ENCODE results near the gene MAP2K5.

Gene MAP2K5

DNA sequence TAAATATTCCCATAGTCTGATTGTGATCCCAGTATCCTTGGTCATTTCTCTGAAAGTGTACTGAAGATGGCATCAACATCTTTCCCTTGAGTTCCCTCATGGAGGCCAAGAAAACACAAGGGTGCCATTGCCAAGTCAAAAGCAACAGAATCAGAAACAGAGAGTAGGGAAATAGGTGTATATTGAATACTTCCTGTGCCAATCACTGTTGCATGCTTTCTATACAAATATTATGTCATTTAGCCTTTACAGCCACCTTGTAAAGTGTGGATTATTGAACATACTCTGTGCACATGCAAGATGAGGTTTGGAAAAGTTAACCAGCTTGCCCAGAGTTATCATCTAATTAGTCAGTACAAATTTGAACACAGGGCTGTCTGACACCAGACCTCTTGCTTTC, 117.9 kb downstream of the MAP2K5 start:
- H3K36me3 ChIP-seq (ENCODE audit: control insufficient read depth in 2 of 2, insufficient read depth in 1 of 2, low read length in 2 of 2), result peaks cover 0 to 7% of the 10 kb centered on the region in 2 experiments; a peak in 2 of 3 replicates
- ChIA-PET POLR2A (no interaction called here), CTCF (no interaction called here)
- H3K4me1 ChIP-seq (ENCODE audit: control insufficient read depth, insufficient read depth, low read length), result no peaks in the 10 kb centered on the region
- H3K9me3 ChIP-seq (ENCODE audit: control insufficient read depth, insufficient read depth, low read depth, low read length), result peaks cover 2% of the 10 kb centered on the region; the same call in 1 of the 2 replicates
- TF ChIP-seq ZBTB17 (tag by site-specific recombination; IDR thresholded peaks at IDR 0.05) (peak; percentile 63), ZNF24 (tag by site-specific recombination; IDR thresholded peaks at IDR 0.05) (no peak)
- H3K27ac ChIP-seq (ENCODE audit: extremely low read depth, low read depth, low read length), result no peak overlapping the region
- no peak overlapping the region for H3K4me3 ChIP-seq (ENCODE audit: low read depth, low read length)

DNA sequence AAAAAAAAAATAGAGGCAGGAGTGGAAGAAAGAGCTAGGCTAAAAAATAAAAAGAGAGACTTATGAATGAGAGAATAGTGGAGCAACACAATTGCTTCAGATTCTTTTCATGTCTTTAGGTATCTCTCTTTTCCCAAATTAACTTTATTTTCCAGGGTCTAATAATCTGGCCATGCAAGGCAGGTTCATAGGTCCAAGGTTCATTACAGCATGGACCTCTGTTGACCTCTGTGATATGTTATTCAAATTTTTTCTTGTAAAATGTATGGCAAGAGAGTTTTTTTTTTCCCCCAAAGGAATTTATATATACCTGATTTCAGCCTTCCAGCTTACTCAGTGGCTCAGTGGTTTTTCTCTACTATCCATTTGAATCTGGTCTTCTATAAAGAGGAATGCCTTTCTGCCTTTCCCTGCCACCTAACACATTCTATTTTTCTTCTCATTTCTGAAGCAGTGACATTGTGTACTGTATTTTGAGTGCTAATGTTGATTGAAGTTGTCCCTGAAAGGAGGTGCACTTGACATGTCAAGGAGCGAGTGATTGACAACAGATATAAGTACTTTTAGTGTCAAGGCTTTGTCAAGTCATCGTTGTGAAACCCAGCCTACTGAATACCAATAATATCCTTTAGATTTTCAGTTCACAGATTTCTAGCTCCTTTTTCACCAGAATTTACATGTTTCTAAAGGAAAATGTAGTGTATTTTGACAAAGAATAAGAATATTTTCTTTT, 118.5 kb downstream of the MAP2K5 start:
- no peaks in the 10 kb centered on the region for H3K9me3 ChIP-seq (ENCODE audit: control insufficient read depth, insufficient read depth, low read depth, low read length)
- POLR2A ChIA-PET, result no interaction called here
- no peaks in the 10 kb centered on the region for H3K4me1 ChIP-seq (ENCODE audit: control insufficient read depth, insufficient read depth, low read length)
- CTCF ChIA-PET, result no interaction called here
- TF ChIP-seq SETDB1 (IDR thresholded peaks at IDR 0.05; ENCODE audit: insufficient read length, low read length), result no peak
- TF ChIP-seq, protein P1, sequence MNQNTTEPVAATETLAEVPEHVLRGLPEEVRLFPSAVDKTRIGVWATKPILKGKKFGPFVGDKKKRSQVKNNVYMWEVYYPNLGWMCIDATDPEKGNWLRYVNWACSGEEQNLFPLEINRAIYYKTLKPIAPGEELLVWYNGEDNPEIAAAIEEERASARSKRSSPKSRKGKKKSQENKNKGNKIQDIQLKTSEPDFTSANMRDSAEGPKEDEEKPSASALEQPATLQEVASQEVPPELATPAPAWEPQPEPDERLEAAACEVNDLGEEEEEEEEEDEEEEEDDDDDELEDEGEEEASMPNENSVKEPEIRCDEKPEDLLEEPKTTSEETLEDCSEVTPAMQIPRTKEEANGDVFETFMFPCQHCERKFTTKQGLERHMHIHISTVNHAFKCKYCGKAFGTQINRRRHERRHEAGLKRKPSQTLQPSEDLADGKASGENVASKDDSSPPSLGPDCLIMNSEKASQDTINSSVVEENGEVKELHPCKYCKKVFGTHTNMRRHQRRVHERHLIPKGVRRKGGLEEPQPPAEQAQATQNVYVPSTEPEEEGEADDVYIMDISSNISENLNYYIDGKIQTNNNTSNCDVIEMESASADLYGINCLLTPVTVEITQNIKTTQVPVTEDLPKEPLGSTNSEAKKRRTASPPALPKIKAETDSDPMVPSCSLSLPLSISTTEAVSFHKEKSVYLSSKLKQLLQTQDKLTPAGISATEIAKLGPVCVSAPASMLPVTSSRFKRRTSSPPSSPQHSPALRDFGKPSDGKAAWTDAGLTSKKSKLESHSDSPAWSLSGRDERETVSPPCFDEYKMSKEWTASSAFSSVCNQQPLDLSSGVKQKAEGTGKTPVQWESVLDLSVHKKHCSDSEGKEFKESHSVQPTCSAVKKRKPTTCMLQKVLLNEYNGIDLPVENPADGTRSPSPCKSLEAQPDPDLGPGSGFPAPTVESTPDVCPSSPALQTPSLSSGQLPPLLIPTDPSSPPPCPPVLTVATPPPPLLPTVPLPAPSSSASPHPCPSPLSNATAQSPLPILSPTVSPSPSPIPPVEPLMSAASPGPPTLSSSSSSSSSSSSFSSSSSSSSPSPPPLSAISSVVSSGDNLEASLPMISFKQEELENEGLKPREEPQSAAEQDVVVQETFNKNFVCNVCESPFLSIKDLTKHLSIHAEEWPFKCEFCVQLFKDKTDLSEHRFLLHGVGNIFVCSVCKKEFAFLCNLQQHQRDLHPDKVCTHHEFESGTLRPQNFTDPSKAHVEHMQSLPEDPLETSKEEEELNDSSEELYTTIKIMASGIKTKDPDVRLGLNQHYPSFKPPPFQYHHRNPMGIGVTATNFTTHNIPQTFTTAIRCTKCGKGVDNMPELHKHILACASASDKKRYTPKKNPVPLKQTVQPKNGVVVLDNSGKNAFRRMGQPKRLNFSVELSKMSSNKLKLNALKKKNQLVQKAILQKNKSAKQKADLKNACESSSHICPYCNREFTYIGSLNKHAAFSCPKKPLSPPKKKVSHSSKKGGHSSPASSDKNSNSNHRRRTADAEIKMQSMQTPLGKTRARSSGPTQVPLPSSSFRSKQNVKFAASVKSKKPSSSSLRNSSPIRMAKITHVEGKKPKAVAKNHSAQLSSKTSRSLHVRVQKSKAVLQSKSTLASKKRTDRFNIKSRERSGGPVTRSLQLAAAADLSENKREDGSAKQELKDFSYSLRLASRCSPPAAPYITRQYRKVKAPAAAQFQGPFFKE (tag by site-specific recombination; IDR thresholded peaks at IDR 0.05; ENCODE audit: borderline replicate concordance), result no peak
- TF ChIP-seq, protein P2, sequence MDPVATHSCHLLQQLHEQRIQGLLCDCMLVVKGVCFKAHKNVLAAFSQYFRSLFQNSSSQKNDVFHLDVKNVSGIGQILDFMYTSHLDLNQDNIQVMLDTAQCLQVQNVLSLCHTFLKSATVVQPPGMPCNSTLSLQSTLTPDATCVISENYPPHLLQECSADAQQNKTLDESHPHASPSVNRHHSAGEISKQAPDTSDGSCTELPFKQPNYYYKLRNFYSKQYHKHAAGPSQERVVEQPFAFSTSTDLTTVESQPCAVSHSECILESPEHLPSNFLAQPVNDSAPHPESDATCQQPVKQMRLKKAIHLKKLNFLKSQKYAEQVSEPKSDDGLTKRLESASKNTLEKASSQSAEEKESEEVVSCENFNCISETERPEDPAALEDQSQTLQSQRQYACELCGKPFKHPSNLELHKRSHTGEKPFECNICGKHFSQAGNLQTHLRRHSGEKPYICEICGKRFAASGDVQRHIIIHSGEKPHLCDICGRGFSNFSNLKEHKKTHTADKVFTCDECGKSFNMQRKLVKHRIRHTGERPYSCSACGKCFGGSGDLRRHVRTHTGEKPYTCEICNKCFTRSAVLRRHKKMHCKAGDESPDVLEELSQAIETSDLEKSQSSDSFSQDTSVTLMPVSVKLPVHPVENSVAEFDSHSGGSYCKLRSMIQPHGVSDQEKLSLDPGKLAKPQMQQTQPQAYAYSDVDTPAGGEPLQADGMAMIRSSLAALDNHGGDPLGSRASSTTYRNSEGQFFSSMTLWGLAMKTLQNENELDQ (tag by site-specific recombination; IDR thresholded peaks at IDR 0.05; ENCODE audit: low read depth), result no peak
- TF ChIP-seq ZNF366 (tag by site-specific recombination; conservative IDR thresholded peaks at IDR 0.05), result no peak
- no peak for TF ChIP-seq ZNF16 (tag by site-specific recombination; IDR thresholded peaks at IDR 0.05; ENCODE audit: low read depth)
- no peak for TF ChIP-seq OVOL3 (tag by site-specific recombination; IDR thresholded peaks at IDR 0.05)
- TF ChIP-seq ZNF768 (tag by site-specific recombination; IDR thresholded peaks at IDR 0.05), result no peak
- TF ChIP-seq ZNF514 (tag by site-specific recombination; IDR thresholded peaks at IDR 0.05), result no peak
- no peak overlapping the region for H3K4me3 ChIP-seq (ENCODE audit: low read depth, low read length)
- H3K27ac ChIP-seq (ENCODE audit: extremely low read depth, low read depth, low read length), result no peak overlapping the region
- H3K36me3 ChIP-seq (ENCODE audit: control insufficient read depth in 2 of 2, insufficient read depth in 1 of 2, low read length in 2 of 2), result peaks cover 0 to 6% of the 10 kb centered on the region in 2 experiments; a peak in 2 of 3 replicates

DNA sequence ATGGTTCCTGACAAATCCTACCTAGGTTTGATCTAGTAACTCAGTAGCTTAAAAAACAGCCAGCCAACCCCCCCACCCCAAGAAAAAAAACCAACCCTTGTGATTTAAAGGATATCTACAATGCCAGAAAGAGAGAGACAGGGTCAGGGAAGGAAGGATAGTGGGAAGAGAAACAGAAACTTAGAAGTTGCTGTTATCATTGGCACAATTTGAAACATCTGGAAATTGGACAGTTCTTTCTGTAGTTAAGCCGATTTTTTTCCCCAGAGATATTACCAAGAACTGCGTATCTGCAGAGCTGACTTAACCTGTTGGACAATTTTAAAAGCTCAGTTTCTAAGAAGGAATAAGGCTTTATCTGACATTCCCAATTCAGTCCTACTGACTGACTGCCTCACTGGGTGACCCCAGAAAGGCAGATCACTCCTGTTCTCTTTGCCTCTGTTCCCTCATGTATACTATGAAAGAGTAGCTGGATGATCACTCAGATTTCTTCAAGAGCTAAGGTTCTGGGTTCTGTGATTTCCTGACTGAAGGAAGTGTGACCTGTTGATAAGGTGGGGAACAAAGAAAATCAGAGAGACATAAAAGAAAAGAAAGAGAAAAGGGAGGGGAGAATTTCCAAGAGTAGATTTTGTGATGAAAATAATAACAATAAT, 128.3 kb downstream of the MAP2K5 start:
- TF ChIP-seq ZNF10 (tag by site-specific recombination; IDR thresholded peaks at IDR 0.05) (no peak), ZNF677 (tag by site-specific recombination; IDR thresholded peaks at IDR 0.05) (peak; percentile 79), SCRT2 (tag by site-specific recombination; IDR thresholded peaks at IDR 0.05) (no peak)
- POLR2A ChIA-PET, result no interaction called here

More for the DNA sequence above, 128.3 kb downstream of the MAP2K5 start:
- H3K4me3 ChIP-seq (ENCODE audit: low read depth, low read length), result no peak overlapping the region
- H3K36me3 ChIP-seq (ENCODE audit: control insufficient read depth in 2 of 2, insufficient read depth in 1 of 2, low read length in 2 of 2), result no peaks in the 10 kb centered on the region; a peak in 1 of 3 replicates
- H3K4me1 ChIP-seq (ENCODE audit: control insufficient read depth, insufficient read depth, low read length), result no peaks in the 10 kb centered on the region
- CTCF ChIA-PET, result interaction anchor here (0.7 to 0.8 kb wide), 3 partner anchors 13 to 1484 kb away, joined by 3 read pairs; no protein-coding TSS in a partner anchor
- H3K9me3 ChIP-seq (ENCODE audit: control insufficient read depth, insufficient read depth, low read depth, low read length), result no peaks in the 10 kb centered on the region
- H3K27ac ChIP-seq (ENCODE audit: extremely low read depth, low read depth, low read length), result no peak overlapping the region
